GM12891 (cell line): ENCODE measurements around the gene PAX1.

ENCODE experiments used
- POLR2A ChIP-seq: IDR thresholded peaks from 2 replicates; pipeline ENCODE4 v1.6.1; 2011; ENCODE audit warnings: low read depth, low read length, control low read depth
- POLR2AphosphoS5 ChIP-seq: IDR thresholded peaks from 2 replicates; pipeline ENCODE4 v1.6.1; 2011; ENCODE audit warnings: low read depth, low read length, control low read depth

DNA sequence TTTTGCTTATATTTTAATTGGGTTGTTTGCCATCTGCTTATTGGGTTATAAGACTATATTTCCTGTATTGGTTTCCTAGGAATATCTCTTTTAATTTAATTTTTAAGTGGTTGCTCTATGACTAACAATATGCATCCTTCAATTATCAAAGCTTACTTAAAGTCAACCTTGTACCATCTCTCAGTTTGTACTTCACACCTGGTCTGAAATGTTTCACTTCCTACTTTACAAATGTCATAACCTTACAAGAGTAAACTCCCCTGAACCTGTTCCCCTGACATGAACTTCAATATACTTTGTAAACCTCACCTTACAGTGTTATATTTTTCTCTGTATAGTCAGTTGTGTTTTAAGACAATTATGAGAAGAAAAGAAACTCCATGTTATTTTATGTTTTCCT, 35.8 kb downstream of the PAX1 start:
- TF ChIP-seq POLR2A, result no peak
- no peak for TF ChIP-seq POLR2AphosphoS5
